Measurements from ENCODE around the gene TMEM266. TPM values are rescaled to one million over a fixed set of nuclear protein-coding genes. Genes with fewer than 3 reads are reported as not detected.

Gene TMEM266
- total RNA-seq, 1 donor from 2014 or later: 1.8 TPM

GRCh38 chr15:76174654-76175053, 114.9 kb downstream of the TMEM266 start:
- peaks cover 18% of the 10 kb centered on the region for H3K27me3 Mint-ChIP-seq (ENCODE audit: low read depth)
- no peak for DNase-seq (ENCODE audit: low spot score in 2 of 2, unreplicated experiment in 2 of 2)
- TF ChIP-seq CTCF (IDR thresholded peaks at IDR 0.05; ENCODE audit: unreplicated experiment): no peak
- H3K4me1 Mint-ChIP-seq: peaks cover 6% of the 10 kb centered on the region
- no peaks in the 10 kb centered on the region for H3K9me3 Mint-ChIP-seq
- H3K4me3 Mint-ChIP-seq: no peak overlapping the region
- H3K27ac Mint-ChIP-seq: no peak overlapping the region
- no peaks in the 10 kb centered on the region for H3K36me3 Mint-ChIP-seq

- DNase-seq (ENCODE audit: low spot score in 2 of 2, unreplicated experiment in 2 of 2): no peak
- no peak overlapping the region for H3K4me3 Mint-ChIP-seq
- H3K4me1 Mint-ChIP-seq: no peaks in the 10 kb centered on the region
- no peak for TF ChIP-seq CTCF (IDR thresholded peaks at IDR 0.05; ENCODE audit: unreplicated experiment)
- no peaks in the 10 kb centered on the region for H3K36me3 Mint-ChIP-seq
- H3K27ac Mint-ChIP-seq: no peak overlapping the region
- H3K9me3 Mint-ChIP-seq: no peaks in the 10 kb centered on the region
- peaks cover 20% of the 10 kb centered on the region for H3K27me3 Mint-ChIP-seq (ENCODE audit: low read depth)
These were observed 115.7 kb downstream of the TMEM266 start for GRCh38 chr15:76175442-76175841.

GRCh38 chr15:76176059-76176458, 116.3 kb downstream of the TMEM266 start:
- Mint-ChIP-seq H3K4me1 (no peaks in the 10 kb centered on the region), H3K27me3 (ENCODE audit: low read depth) (peaks cover 20% of the 10 kb centered on the region), H3K36me3 (no peaks in the 10 kb centered on the region), H3K4me3 (no peak overlapping the region), H3K27ac (no peak overlapping the region), H3K9me3 (no peaks in the 10 kb centered on the region)
- no peak for DNase-seq (ENCODE audit: low spot score in 2 of 2, unreplicated experiment in 2 of 2)
- TF ChIP-seq CTCF (IDR thresholded peaks at IDR 0.05; ENCODE audit: unreplicated experiment): no peak

- TF ChIP-seq CTCF (IDR thresholded peaks at IDR 0.05; ENCODE audit: unreplicated experiment): no peak
- Mint-ChIP-seq H3K4me1 (no peaks in the 10 kb centered on the region), H3K36me3 (no peaks in the 10 kb centered on the region), H3K4me3 (no peak overlapping the region), H3K27ac (no peak overlapping the region), H3K9me3 (no peaks in the 10 kb centered on the region), H3K27me3 (ENCODE audit: low read depth) (peaks cover 24% of the 10 kb centered on the region)
- DNase-seq (ENCODE audit: low spot score in 2 of 2, unreplicated experiment in 2 of 2): no peak
These were observed 116.8 kb downstream of the TMEM266 start for GRCh38 chr15:76176487-76177085.

GRCh38 chr15:76177491-76178040, 117.8 kb downstream of the TMEM266 start:
- Mint-ChIP-seq H3K27me3 (ENCODE audit: low read depth) (peaks cover 30% of the 10 kb centered on the region), H3K4me3 (no peak overlapping the region), H3K27ac (no peak overlapping the region), H3K9me3 (no peaks in the 10 kb centered on the region), H3K36me3 (no peaks in the 10 kb centered on the region), H3K4me1 (no peaks in the 10 kb centered on the region)
- no peak for DNase-seq (ENCODE audit: low spot score in 2 of 2, unreplicated experiment in 2 of 2)
- no peak for TF ChIP-seq CTCF (IDR thresholded peaks at IDR 0.05; ENCODE audit: unreplicated experiment)
